ENCODE data around the gene ZNF17. TPM values are rescaled to one million over a fixed set of nuclear protein-coding genes. Genes with fewer than 3 reads are reported as not detected.

ZNF17 gene
- total RNA-seq, 2 donors from 2014 or later = 10.8 to 14.5 TPM

- Histone ChIP-seq H3K4me1 (replicated peaks) (no peaks in the 10 kb centered on the region), H3K36me3 (peaks cover 11 to 35% of the 10 kb centered on the region in 2 donors), H3K27me3 (replicated peaks; ENCODE audit: insufficient read depth) (no peaks in the 10 kb centered on the region), H3K9me3 (no peaks in the 10 kb centered on the region), H3K27ac (no peak overlapping the region), H3K4me3 (no peak overlapping the region)
- TF ChIP-seq POLR2AphosphoS5 (IDR thresholded peaks at IDR 0.05) = no peak
- intact Hi-C loops (cut with DNase I) = no loop called here
- 90% methylated on average over 4 of the region's 4 CpGs for WGBS
- DNase-seq (ENCODE audit: low spot score) = no peak
Measured at GRCh38 chr19:57419439-57419838, 8.5 kb downstream of the ZNF17 start.

GRCh38 chr19:57421037-57421436, 10.1 kb downstream of the ZNF17 start:
- no peak overlapping the region for H3K4me3 ChIP-seq

GRCh38 chr19:57434386-57435061, 23.6 kb downstream of the ZNF17 start:
- intact Hi-C loops (cut with DNase I) = no loop called here
- Histone ChIP-seq H3K27me3 (replicated peaks; ENCODE audit: insufficient read depth) (no peaks in the 10 kb centered on the region), H3K4me1 (replicated peaks) (peaks cover 6% of the 10 kb centered on the region), H3K9me3 (no peaks in the 10 kb centered on the region), H3K4me3 (peak overlapping the region; percentile 40 to 63), H3K36me3 (no peaks in the 10 kb centered on the region), H3K27ac (no peak overlapping the region)
- WGBS = 33% methylated on average over 15 of the region's 15 CpGs
- TF ChIP-seq CTCF (IDR thresholded peaks at IDR 0.05) = no peak
- TF ChIP-seq POLR2AphosphoS5 (IDR thresholded peaks at IDR 0.05) = no peak
- no peak for TF ChIP-seq POLR2A (IDR thresholded peaks at IDR 0.05)
- DNase-seq (ENCODE audit: low spot score) = no peak

More at GRCh38 chr19:57421037-57421436, 10.1 kb downstream of the ZNF17 start:
- Histone ChIP-seq H3K27me3 (replicated peaks; ENCODE audit: insufficient read depth) (no peaks in the 10 kb centered on the region), H3K4me1 (replicated peaks) (no peaks in the 10 kb centered on the region), H3K9me3 (no peaks in the 10 kb centered on the region), H3K36me3 (peaks cover 11 to 35% of the 10 kb centered on the region in 2 donors), H3K27ac (no peak overlapping the region)
- DNase-seq (ENCODE audit: low spot score) = no peak
- intact Hi-C loops (cut with DNase I) = no loop called here
- 98% methylated on average over 3 of the region's 3 CpGs for WGBS
- TF ChIP-seq CTCF (IDR thresholded peaks at IDR 0.05) (no peak), POLR2A (IDR thresholded peaks at IDR 0.05) (no peak), POLR2AphosphoS5 (IDR thresholded peaks at IDR 0.05) (no peak)

- H3K9me3 ChIP-seq = no peaks in the 10 kb centered on the region
- TF ChIP-seq POLR2AphosphoS5 (IDR thresholded peaks at IDR 0.05) (peak; percentile 98), CTCF (IDR thresholded peaks at IDR 0.05) (peak in 1 of 4 experiments; percentile 20), POLR2A (IDR thresholded peaks at IDR 0.05) (no peak)
- H3K27ac ChIP-seq = peak within 1 kb of the TSS; percentile 41 to 66
- no peaks in the 10 kb centered on the region for H3K27me3 ChIP-seq (replicated peaks; ENCODE audit: insufficient read depth)
- H3K36me3 ChIP-seq = no peaks in the 10 kb centered on the region
- peaks cover 6% of the 10 kb centered on the region for H3K4me1 ChIP-seq (replicated peaks)
- WGBS = under 1% methylated on average over 58 of the region's 61 CpGs
- DNase-seq (ENCODE audit: low spot score) = peak; percentile 99
- intact Hi-C loops (cut with DNase I) = no loop called here
- H3K4me3 ChIP-seq = peak within 1 kb of the TSS; percentile 40 to 63
Measured at GRCh38 chr19:57435062-57435978, 24.4 kb downstream of the ZNF17 start, which contains the start of gene ZNF749. TSS of gene ZNF749 (plus strand) at chr19:57435325. CDS start at chr19:57435579, 254 bp downstream.

GRCh38 chr19:57436417-57436816, 25.5 kb downstream of the ZNF17 start:
- WGBS = 39% methylated on average over 1 of the region's 1 CpG
- intact Hi-C loops (cut with DNase I) = no loop called here
- Histone ChIP-seq H3K4me1 (replicated peaks) (peaks cover 6% of the 10 kb centered on the region), H3K4me3 (peak overlapping the region in 1 of 2 donors; percentile 63), H3K36me3 (no peaks in the 10 kb centered on the region), H3K27ac (no peak overlapping the region), H3K27me3 (replicated peaks; ENCODE audit: insufficient read depth) (no peaks in the 10 kb centered on the region), H3K9me3 (no peaks in the 10 kb centered on the region)
- no peak for DNase-seq (ENCODE audit: low spot score)
- TF ChIP-seq CTCF (IDR thresholded peaks at IDR 0.05) (no peak), POLR2A (IDR thresholded peaks at IDR 0.05) (no peak), POLR2AphosphoS5 (IDR thresholded peaks at IDR 0.05) (no peak)

Measured in prostate gland (tissue), 2 donors.